SK-N-SH treated with all-trans-retinoic acid at 6 μM for 48 hours (cell line): ENCODE measurements around the gene BRAP.

Experiments used
- PPARA ChIP-seq: fragments of 250-450 bp; sonication (Bioruptor Pico); IDR thresholded peaks from 2 replicates; pipeline ENCODE4 v1.5.0; 2020; ENCODE audit warnings: mild to moderate bottlenecking, borderline replicate concordance
- ZNF70 ChIP-seq: fragments of 450-650 bp; formaldehyde crosslinking; IDR thresholded peaks from 2 replicates; pipeline ENCODE4 v1.5.0; 2020; ENCODE audit warnings: mild to moderate bottlenecking, moderate library complexity
- TF ChIP-seq, protein P1 (sequence below): fragments of 250-450 bp; sonication (Bioruptor Pico); IDR thresholded peaks from 2 replicates; pipeline ENCODE4 v1.5.1; 2021; ENCODE audit warnings: mild to moderate bottlenecking, moderate library complexity

GRCh38 chr12:111720457-111720856 is 34.7 kb upstream of the BRAP start:
- TF ChIP-seq PPARA (CRISPR knock-in tag) (no peak), ZNF70 (CRISPR knock-in tag) (no peak)
- TF ChIP-seq, protein P1, sequence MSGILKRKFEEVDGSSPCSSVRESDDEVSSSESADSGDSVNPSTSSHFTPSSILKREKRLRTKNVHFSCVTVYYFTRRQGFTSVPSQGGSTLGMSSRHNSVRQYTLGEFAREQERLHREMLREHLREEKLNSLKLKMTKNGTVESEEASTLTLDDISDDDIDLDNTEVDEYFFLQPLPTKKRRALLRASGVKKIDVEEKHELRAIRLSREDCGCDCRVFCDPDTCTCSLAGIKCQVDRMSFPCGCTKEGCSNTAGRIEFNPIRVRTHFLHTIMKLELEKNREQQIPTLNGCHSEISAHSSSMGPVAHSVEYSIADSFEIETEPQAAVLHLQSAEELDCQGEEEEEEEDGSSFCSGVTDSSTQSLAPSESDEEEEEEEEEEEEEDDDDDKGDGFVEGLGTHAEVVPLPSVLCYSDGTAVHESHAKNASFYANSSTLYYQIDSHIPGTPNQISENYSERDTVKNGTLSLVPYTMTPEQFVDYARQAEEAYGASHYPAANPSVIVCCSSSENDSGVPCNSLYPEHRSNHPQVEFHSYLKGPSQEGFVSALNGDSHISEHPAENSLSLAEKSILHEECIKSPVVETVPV, result no peak
